GM12872 (cell line): ENCODE measurements around the gene RB1.

ENCODE experiments used
- TF ChIP-seq, protein P1 (sequence below): IDR thresholded peaks from 3 replicates; pipeline ENCODE4 v1.5.1; 2011; ENCODE audit warnings: low read depth, mild to moderate bottlenecking, low read length, moderate library complexity; ENCODE audit not compliant: insufficient read depth

The RB1 gene

GRCh38 chr13:48504606-48505005 lies 201.1 kb downstream of the RB1 start:
- TF ChIP-seq, protein P1, sequence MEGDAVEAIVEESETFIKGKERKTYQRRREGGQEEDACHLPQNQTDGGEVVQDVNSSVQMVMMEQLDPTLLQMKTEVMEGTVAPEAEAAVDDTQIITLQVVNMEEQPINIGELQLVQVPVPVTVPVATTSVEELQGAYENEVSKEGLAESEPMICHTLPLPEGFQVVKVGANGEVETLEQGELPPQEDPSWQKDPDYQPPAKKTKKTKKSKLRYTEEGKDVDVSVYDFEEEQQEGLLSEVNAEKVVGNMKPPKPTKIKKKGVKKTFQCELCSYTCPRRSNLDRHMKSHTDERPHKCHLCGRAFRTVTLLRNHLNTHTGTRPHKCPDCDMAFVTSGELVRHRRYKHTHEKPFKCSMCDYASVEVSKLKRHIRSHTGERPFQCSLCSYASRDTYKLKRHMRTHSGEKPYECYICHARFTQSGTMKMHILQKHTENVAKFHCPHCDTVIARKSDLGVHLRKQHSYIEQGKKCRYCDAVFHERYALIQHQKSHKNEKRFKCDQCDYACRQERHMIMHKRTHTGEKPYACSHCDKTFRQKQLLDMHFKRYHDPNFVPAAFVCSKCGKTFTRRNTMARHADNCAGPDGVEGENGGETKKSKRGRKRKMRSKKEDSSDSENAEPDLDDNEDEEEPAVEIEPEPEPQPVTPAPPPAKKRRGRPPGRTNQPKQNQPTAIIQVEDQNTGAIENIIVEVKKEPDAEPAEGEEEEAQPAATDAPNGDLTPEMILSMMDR, result no peak

DNA sequence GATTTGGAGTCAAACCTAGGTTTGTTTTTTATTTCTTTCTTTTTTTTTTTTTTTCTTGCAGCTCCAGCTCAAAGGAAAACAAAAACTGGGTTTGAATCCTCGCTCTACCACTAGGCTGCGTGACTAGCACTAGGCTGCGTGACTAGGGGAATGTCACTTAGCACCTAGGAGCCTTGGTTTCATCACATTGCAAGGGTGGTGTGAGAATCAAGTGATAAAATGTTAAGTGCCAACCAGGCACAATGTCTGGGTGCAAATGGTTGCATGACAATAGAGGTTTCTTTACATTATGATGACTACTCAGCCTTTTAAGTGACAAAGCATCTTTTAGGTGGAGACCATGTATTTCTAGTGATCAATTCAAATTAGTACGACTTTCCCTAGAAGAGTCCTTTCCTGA lies 201.5 kb downstream of the RB1 start:
- TF ChIP-seq, protein P1, result no peak

DNA sequence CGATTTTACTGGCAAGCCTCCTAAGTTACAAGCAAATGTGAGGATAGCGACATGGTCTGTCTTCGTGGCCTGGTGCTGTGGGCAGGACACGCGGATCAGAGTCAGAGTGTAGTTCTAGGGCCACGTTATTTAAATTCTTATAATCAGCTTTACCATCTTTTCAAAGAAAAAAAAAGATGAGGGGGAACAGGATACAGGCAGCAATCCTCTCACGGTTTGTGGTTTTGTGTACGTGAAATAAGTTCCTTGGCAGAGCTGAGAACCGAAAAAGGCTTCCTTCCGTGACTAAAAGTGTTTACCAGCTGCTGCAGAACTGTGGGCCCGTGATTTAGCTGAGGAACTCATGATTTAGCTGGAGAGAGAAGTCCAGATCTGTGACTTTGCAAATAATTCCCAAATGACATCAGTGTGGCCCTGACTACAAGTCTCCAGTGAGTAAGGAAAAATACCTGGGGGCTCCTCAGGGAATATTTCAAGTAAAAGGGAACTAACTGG lies 202.1 kb downstream of the RB1 start:
- TF ChIP-seq, protein P1, result no peak

- TF ChIP-seq, protein P1, result no peak
Measured at GRCh38 chr13:48506092-48506701, 202.6 kb downstream of the RB1 start.

DNA sequence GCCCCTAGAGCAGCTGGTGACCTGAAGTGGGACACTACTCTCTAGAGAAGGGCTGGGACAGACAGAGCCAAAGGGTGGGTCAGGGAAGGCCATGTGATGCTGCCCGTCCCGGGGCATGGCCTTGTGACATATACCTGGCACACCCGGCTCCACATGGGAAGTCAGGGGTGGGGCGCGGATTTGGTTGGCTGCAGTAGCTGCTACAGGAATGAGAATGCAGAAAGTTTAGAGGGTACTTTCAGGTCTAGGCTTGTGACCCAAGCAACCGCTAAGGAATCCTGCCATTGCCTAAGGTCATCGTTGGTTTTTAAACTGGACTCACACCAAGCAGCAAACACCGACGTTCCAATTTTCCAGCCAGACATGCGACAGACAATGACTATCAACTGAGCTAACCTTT lies 203.5 kb downstream of the RB1 start:
- TF ChIP-seq, protein P1, result no peak

GRCh38 chr13:48508011-48508410 lies 204.5 kb downstream of the RB1 start:
- TF ChIP-seq, protein P1, result no peak

- TF ChIP-seq, protein P1, result no peak
Measured at GRCh38 chr13:48510698-48511097, 207.1 kb downstream of the RB1 start.
